Measurements from ENCODE around the gene ADAMTS15.

Gene ADAMTS15

DNA sequence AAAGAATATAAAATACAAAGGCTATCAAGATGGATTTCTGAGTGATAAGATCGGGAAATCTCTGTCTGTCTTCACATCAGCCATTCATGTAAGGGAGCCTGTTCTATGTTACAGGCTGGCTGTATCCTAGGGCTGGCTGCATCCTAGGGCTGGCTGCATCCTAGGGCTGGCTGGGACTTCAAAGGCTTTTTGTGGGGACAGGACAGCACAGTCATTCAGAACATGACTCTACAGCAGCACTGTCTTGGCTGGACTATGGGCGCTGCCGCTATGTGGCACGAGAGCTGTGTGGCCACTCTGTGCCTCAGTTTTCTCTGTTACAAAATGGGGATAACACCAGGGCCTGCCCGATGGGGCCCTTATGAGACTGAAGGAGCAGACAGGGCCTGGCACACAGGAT, 30.2 kb upstream of the ADAMTS15 start:
- no peak for DNase-seq (ENCODE audit: low read depth)

GRCh38 chr11:130418756-130419155, 29.7 kb upstream of the ADAMTS15 start:
- no peak for DNase-seq (ENCODE audit: low read depth)

GRCh38 chr11:130420478-130421198, 27.8 kb upstream of the ADAMTS15 start:
- DNase-seq (ENCODE audit: low read depth) = no peak

GRCh38 chr11:130421199-130421585, 27.3 kb upstream of the ADAMTS15 start:
- DNase-seq (ENCODE audit: low read depth) = no peak

GRCh38 chr11:130421697-130422096, 26.7 kb upstream of the ADAMTS15 start:
- DNase-seq (ENCODE audit: low read depth) = no peak

DNA sequence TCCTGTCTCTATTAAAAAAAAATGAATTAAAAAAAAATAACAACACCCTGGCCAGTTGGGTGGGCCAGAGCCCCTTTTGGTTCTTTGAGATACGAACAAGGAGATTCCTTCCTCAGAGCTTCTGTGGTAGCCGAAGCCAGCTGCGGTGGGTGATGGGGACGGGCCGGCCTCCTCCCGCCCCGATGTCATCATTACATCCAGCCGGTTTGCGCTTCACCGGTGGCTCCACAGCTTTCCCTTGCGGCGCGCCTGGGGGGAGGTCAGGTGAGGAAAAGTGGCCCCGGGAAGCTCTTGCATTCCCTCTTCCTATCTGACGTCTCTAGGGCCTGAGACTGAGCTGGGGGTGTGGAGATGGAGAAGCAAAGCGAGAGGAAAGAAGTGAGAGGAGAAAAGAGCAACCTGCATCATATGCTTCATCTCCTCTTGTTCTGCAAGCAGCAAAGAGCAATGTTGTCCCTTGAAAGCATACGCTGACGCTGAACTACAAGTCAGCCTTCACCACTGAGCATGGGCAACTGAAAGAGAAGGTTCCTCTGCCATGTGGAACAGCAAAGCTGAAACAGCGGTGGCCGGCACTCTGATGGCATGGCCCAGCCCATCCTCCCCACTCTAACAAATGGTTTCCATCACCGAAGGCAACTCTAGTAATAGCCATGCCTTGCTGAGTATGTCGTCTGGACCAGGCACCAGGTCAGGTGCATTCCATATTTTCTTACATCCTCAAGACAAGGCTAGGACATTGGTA, 26.0 kb upstream of the ADAMTS15 start:
- DNase-seq (ENCODE audit: low read depth) = no peak

GRCh38 chr11:130423541-130424142, 24.8 kb upstream of the ADAMTS15 start:
- DNase-seq (ENCODE audit: low read depth) = no peak

- no peak for DNase-seq (ENCODE audit: low read depth)
These were observed 23.8 kb upstream of the ADAMTS15 start for GRCh38 chr11:130424613-130425140.

GRCh38 chr11:130425156-130425555, 23.3 kb upstream of the ADAMTS15 start:
- no peak for DNase-seq (ENCODE audit: low read depth)

- no peak for DNase-seq (ENCODE audit: low read depth)
These were observed 22.1 kb upstream of the ADAMTS15 start for GRCh38 chr11:130426223-130426836.

DNA sequence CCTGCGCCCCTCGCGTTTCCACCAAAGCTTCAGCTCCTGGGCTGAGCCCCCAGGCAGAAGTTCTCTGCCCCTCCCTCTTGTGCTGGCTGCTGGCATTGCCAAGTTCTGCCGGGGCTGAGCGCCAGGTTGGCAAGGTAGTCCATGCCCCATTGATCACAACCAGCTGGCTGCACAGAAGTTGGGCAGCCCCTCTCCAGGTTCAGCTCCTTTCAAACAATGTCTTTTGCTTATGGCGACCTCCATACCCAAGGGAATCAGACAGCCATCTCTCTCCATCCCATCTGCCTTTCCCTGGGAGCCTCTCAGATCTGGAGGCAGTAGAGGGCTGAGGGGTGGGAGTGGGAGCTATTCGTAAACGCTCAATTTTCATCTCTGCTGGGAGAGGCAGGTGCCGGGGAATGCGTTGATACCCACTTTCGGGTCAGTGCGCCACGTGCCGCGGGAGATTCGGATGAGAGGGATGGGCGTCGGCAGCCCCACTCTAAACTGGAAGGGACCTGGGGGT, 21.6 kb upstream of the ADAMTS15 start:
- no peak for DNase-seq (ENCODE audit: low read depth)

DNA sequence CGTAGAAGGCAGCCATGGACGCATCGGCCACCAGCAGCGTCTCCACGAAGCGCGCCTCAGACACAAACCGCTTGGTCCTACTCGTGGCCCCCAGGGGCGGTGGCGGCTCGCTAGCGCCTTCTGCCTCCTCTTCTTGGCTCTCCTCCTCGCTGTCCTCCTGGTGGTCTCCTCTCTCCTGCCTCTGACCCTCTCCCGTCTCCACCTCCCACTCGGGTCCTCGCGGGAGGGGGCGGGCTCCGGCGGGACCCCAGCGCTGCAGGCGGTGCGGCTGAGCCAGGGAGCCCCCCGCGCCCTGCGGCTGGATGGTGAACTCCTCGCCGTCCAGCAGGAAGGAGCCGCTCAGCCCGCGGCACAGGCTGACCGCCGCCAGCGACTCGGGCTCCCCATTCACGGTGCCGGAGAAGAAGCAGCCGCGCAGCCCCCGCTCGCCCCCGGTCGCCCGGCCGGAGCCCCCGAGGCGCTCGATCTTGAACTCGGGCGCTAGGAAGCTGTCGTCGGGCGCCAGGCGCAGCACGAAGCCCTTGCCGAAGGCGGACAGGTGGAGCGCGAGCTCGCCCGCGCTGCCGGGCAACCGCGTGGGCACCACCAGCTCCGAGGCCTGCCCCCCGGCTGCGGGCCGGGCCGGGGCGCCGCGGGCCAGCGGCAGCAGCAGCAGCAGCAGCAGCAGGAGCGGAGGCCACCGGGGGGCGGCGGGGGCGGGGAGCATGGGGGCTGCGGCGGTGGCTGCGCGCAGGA, 20.7 kb upstream of the ADAMTS15 start:
- DNase-seq (ENCODE audit: low read depth) = no peak

- no peak for DNase-seq (ENCODE audit: low read depth)
These were observed 19.9 kb upstream of the ADAMTS15 start, which contains the start of gene ADAMTS8 for GRCh38 chr11:130428316-130429119. Gene ADAMTS8 (minus strand): TSS chr11:130428609. CDS start chr11:130428286, 323 bp downstream.

DNA sequence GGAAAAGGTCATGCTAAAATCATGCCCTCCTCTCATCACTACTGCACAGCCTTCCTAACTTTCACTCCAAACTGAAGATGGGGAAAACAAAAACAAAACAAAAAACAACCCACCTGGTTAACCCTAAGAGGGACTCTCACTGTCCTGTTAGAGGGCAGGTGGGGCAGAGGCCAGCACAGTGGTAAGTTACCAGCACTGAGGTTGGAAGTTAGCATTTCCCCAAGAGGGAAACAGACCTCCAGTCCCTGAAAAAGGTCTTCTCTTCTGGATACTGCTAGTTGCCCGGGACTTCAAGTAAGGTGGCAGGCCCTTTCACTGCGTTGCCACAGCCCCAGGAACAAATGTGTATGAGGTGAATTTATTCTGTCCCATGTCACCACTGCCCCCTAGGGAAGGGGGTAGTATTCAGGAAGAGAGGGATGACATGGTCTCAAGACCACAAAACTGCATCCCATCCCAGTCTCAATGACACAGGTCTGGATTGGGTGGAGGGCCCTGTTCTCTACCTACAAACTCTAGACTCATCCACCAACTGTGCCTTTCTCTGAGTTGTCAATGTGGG, 19.2 kb upstream of the ADAMTS15 start:
- DNase-seq (ENCODE audit: low read depth) = no peak

DNA sequence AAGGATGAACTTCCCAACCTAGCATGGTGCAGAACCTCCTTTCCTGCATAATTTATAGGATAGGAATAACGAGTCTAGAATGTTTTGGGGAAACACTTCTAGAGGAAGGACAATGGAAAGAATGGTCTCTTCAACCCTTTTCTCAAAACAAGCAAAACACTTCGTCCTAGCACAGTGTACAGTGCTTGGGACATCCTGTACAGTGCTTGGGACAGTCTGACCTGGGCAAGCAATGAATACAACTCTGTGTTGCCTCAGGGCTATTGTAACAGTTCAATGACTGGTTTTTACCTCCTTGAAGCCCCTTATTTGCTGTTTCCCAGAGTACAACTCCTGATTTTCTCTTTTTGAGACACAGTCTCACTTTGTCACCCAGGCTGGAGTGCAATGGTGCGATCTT, 18.5 kb upstream of the ADAMTS15 start:
- no peak for DNase-seq (ENCODE audit: low read depth)

- DNase-seq (ENCODE audit: low read depth) = no peak
These were observed 17.1 kb upstream of the ADAMTS15 start for GRCh38 chr11:130431331-130431773.

DNA sequence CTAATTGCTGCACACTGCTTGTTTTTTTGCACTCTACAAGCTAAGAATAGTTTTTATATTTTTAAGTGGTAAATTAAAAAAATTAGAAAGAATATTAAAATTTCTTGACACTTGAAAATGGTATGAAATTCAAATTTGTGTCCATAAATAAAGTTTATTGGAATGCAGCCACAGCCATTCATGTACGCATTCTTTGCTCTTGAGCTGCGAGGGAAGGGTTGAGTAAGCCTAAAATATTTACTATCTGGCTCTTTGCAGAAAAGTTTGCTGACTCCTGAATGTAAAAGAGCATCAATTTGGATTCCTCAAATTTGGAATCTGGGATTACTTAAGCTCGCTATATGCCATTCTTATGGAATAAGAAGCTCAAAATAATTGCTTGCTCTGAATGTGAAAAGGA, 16.6 kb upstream of the ADAMTS15 start:
- DNase-seq (ENCODE audit: low read depth) = no peak

DNA sequence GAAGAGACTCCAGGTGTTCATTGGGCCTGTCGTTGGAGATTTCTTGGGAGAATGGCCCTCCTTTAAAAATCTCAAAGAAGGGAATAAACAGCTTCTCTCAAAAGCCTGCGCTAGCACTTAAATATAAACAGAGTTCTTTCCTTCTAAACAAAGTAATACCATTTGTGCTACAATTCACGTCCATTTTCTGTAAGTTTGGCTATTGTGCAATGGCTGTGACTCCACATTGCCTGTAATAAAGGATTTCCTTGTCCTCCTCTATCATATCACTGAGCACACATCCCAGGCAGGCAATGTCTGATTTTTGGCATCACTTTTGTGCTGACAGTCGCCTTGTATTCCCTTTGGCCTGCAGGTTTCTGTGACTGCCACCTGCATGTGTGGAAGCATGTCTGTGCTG, 15.1 kb upstream of the ADAMTS15 start:
- DNase-seq (ENCODE audit: low read depth) = no peak

- no peak for DNase-seq (ENCODE audit: low read depth)
These were observed 13.8 kb upstream of the ADAMTS15 start for GRCh38 chr11:130434521-130435223.

DNA sequence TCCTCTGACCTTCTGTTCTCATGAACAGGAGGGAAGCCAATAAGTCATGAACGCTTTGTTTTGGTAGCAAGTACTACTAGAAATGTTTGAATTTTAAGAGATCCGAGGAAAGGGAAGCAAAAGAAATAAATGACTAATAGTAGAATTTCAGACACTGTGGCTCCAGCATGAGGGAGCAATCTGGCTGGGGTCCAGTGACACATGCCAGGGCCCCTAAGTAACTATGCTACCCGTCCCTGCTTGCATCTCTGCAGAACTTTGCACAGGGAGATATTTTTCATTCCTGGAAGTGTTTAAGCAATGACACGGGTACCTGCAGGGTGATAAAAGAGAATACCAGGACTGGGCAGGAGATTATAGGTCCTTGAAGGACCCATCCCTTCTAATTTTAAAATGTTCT, 12.8 kb upstream of the ADAMTS15 start:
- DNase-seq (ENCODE audit: low read depth) = no peak
